PC-3 (cell line): ENCODE results near the gene HDAC4.

ENCODE experiments used
- EZH2 ChIP-seq: fragments of 300-600 bp; sonication (generic); IDR thresholded peaks from one replicate; pipeline ENCODE4 v1.6.1; 2017; ENCODE audit warnings: antibody characterized with exemption, mild to moderate bottlenecking, low read length; ENCODE audit not compliant: unreplicated experiment
- EZH2phosphoT487 ChIP-seq: fragments of 300-600 bp; sonication (generic); IDR thresholded peaks from 2 replicates; pipeline ENCODE4 v1.6.1; 2018; ENCODE audit warnings: mild to moderate bottlenecking, antibody characterized with exemption, low read length, borderline replicate concordance
- TF ChIP-seq, protein P1 (sequence below): fragments of 300-600 bp; sonication (generic); conservative IDR thresholded peaks from 2 replicates; pipeline ENCODE4 v1.5.1; 2017; ENCODE audit warnings: antibody characterized with exemption, low read depth, mild to moderate bottlenecking, low read length

DNA sequence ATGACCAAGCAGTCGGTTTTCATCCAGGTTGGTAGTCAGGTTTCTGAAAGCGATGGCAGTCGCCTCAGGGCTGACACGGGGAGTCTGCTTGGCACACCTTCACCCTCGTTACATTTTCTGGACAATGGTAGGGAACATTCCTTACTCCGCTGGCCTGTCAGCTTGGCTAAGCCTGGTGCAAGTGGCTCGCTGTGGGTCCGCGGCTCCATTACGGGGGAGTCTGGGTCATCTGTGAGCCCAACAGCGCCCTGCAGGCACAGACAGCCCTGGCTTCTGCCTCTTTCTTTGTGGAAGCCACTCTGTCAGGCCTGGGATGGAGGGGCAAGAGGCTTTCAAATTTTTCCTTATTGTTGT lies 95.6 kb downstream of the HDAC4 start:
- TF ChIP-seq, protein P1, sequence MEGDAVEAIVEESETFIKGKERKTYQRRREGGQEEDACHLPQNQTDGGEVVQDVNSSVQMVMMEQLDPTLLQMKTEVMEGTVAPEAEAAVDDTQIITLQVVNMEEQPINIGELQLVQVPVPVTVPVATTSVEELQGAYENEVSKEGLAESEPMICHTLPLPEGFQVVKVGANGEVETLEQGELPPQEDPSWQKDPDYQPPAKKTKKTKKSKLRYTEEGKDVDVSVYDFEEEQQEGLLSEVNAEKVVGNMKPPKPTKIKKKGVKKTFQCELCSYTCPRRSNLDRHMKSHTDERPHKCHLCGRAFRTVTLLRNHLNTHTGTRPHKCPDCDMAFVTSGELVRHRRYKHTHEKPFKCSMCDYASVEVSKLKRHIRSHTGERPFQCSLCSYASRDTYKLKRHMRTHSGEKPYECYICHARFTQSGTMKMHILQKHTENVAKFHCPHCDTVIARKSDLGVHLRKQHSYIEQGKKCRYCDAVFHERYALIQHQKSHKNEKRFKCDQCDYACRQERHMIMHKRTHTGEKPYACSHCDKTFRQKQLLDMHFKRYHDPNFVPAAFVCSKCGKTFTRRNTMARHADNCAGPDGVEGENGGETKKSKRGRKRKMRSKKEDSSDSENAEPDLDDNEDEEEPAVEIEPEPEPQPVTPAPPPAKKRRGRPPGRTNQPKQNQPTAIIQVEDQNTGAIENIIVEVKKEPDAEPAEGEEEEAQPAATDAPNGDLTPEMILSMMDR, result no peak
- TF ChIP-seq EZH2, result no peak
- no peak for TF ChIP-seq EZH2phosphoT487
